Measurements from ENCODE around the gene SLC9A9. TPM values are rescaled to one million over a fixed set of nuclear protein-coding genes. Genes with fewer than 3 reads are reported as not detected.
A peak's percentile ranks its signal among the peaks of the same experiment; 100 is the strongest.

Gene SLC9A9
- total and polyA plus RNA-seq, 4 donors, result 12.0 to 39.7 (median 19.1) TPM

- no peaks in the 10 kb centered on the region for H3K36me3 ChIP-seq (ENCODE audit: control insufficient read depth, insufficient read depth, low read length)
- WGBS (ENCODE audit: insufficient coverage), result no CpG with 5 or more reads among the region's 3 CpGs
- peaks cover 4% of the 10 kb centered on the region for H3K4me1 ChIP-seq (ENCODE audit: control insufficient read depth, insufficient read depth, low read length)
- H3K9me3 ChIP-seq (ENCODE audit: control insufficient read depth, insufficient read depth, low read length), result peaks cover 2% of the 10 kb centered on the region
- H3K27me3 ChIP-seq (ENCODE audit: control insufficient read depth, insufficient read depth, low read length), result no peaks in the 10 kb centered on the region
- no peak overlapping the region for H3K4me3 ChIP-seq (ENCODE audit: low read depth, low read length)
- H3K27ac ChIP-seq (ENCODE audit: low read depth, low read length), result no peak overlapping the region
- DNase-seq (ENCODE audit: low read depth in 4 of 6, low spot score in 6 of 6), result no peak
Measured at GRCh38 chr3:143421556-143421955, 426.7 kb downstream of the SLC9A9 start.

- Histone ChIP-seq H3K27ac (ENCODE audit: low read depth, low read length) (no peak overlapping the region), H3K36me3 (ENCODE audit: control insufficient read depth, insufficient read depth, low read length) (no peaks in the 10 kb centered on the region), H3K4me3 (ENCODE audit: low read depth, low read length) (no peak overlapping the region), H3K4me1 (ENCODE audit: control insufficient read depth, insufficient read depth, low read length) (peaks cover 4% of the 10 kb centered on the region), H3K9me3 (ENCODE audit: control insufficient read depth, insufficient read depth, low read length) (peaks cover 3% of the 10 kb centered on the region), H3K27me3 (ENCODE audit: control insufficient read depth, insufficient read depth, low read length) (no peaks in the 10 kb centered on the region)
- WGBS (ENCODE audit: insufficient coverage), result 50% methylated on average over 2 of the region's 3 CpGs
- DNase-seq (ENCODE audit: low read depth in 4 of 6, low spot score in 6 of 6), result peak in 1 of 6 donors; percentile 30
Measured at GRCh38 chr3:143419611-143420010, 428.7 kb downstream of the SLC9A9 start.

- WGBS (ENCODE audit: insufficient coverage), result 97% methylated on average over 3 of the region's 3 CpGs
- H3K4me1 ChIP-seq (ENCODE audit: control insufficient read depth, insufficient read depth, low read length), result peaks cover 4% of the 10 kb centered on the region
- H3K27me3 ChIP-seq (ENCODE audit: control insufficient read depth, insufficient read depth, low read length), result no peaks in the 10 kb centered on the region
- no peak for DNase-seq (ENCODE audit: low read depth in 4 of 6, low spot score in 6 of 6)
- H3K27ac ChIP-seq (ENCODE audit: low read depth, low read length), result peak overlapping the region; percentile 57
- H3K36me3 ChIP-seq (ENCODE audit: control insufficient read depth, insufficient read depth, low read length), result no peaks in the 10 kb centered on the region
- peaks cover 3% of the 10 kb centered on the region for H3K9me3 ChIP-seq (ENCODE audit: control insufficient read depth, insufficient read depth, low read length)
- H3K4me3 ChIP-seq (ENCODE audit: low read depth, low read length), result no peak overlapping the region
Measured at GRCh38 chr3:143418391-143418790, 429.9 kb downstream of the SLC9A9 start.

GRCh38 chr3:143416229-143416628 lies 432.0 kb downstream of the SLC9A9 start:
- no peak overlapping the region for H3K4me3 ChIP-seq (ENCODE audit: low read depth, low read length)
- H3K4me1 ChIP-seq (ENCODE audit: control insufficient read depth, insufficient read depth, low read length), result peaks cover 4% of the 10 kb centered on the region
- no peak for DNase-seq (ENCODE audit: low read depth in 4 of 6, low spot score in 6 of 6)
- WGBS (ENCODE audit: insufficient coverage), result no CpG with 5 or more reads among the region's 2 CpGs
- no peak overlapping the region for H3K27ac ChIP-seq (ENCODE audit: low read depth, low read length)
- no peaks in the 10 kb centered on the region for H3K36me3 ChIP-seq (ENCODE audit: control insufficient read depth, insufficient read depth, low read length)
- H3K27me3 ChIP-seq (ENCODE audit: control insufficient read depth, insufficient read depth, low read length), result no peaks in the 10 kb centered on the region
- peaks cover 2% of the 10 kb centered on the region for H3K9me3 ChIP-seq (ENCODE audit: control insufficient read depth, insufficient read depth, low read length)

GRCh38 chr3:143414571-143415253 lies 433.6 kb downstream of the SLC9A9 start:
- WGBS (ENCODE audit: insufficient coverage), result no CpG with 5 or more reads among the region's 2 CpGs

GRCh38 chr3:143413372-143413771 lies 434.9 kb downstream of the SLC9A9 start:
- H3K4me1 ChIP-seq (ENCODE audit: control insufficient read depth, insufficient read depth, low read length), result peaks cover 3% of the 10 kb centered on the region
- no peak overlapping the region for H3K27ac ChIP-seq (ENCODE audit: low read depth, low read length)
- no peak overlapping the region for H3K4me3 ChIP-seq (ENCODE audit: low read depth, low read length)
- H3K27me3 ChIP-seq (ENCODE audit: control insufficient read depth, insufficient read depth, low read length), result no peaks in the 10 kb centered on the region
- no peak for DNase-seq (ENCODE audit: low read depth in 4 of 6, low spot score in 6 of 6)
- peaks cover 2% of the 10 kb centered on the region for H3K9me3 ChIP-seq (ENCODE audit: control insufficient read depth, insufficient read depth, low read length)
- H3K36me3 ChIP-seq (ENCODE audit: control insufficient read depth, insufficient read depth, low read length), result no peaks in the 10 kb centered on the region
- 100% methylated on average over 1 of the region's 4 CpGs for WGBS (ENCODE audit: insufficient coverage)

More at GRCh38 chr3:143414571-143415253, 433.6 kb downstream of the SLC9A9 start:
- Histone ChIP-seq H3K36me3 (ENCODE audit: control insufficient read depth, insufficient read depth, low read length) (no peaks in the 10 kb centered on the region), H3K4me1 (ENCODE audit: control insufficient read depth, insufficient read depth, low read length) (peaks cover 4% of the 10 kb centered on the region), H3K27ac (ENCODE audit: low read depth, low read length) (no peak overlapping the region), H3K27me3 (ENCODE audit: control insufficient read depth, insufficient read depth, low read length) (no peaks in the 10 kb centered on the region), H3K9me3 (ENCODE audit: control insufficient read depth, insufficient read depth, low read length) (peaks cover 2% of the 10 kb centered on the region), H3K4me3 (ENCODE audit: low read depth, low read length) (no peak overlapping the region)
- no peak for DNase-seq (ENCODE audit: low read depth in 4 of 6, low spot score in 6 of 6)

- DNase-seq (ENCODE audit: low read depth in 4 of 6, low spot score in 6 of 6), result no peak
- H3K27me3 ChIP-seq (ENCODE audit: control insufficient read depth, insufficient read depth, low read length), result no peaks in the 10 kb centered on the region
- H3K9me3 ChIP-seq (ENCODE audit: control insufficient read depth, insufficient read depth, low read length), result peaks cover 2% of the 10 kb centered on the region
- no peak overlapping the region for H3K27ac ChIP-seq (ENCODE audit: low read depth, low read length)
- H3K4me1 ChIP-seq (ENCODE audit: control insufficient read depth, insufficient read depth, low read length), result no peaks in the 10 kb centered on the region
- H3K4me3 ChIP-seq (ENCODE audit: low read depth, low read length), result no peak overlapping the region
- 96% methylated on average over 3 of the region's 3 CpGs for WGBS (ENCODE audit: insufficient coverage)
- no peaks in the 10 kb centered on the region for H3K36me3 ChIP-seq (ENCODE audit: control insufficient read depth, insufficient read depth, low read length)
Measured at GRCh38 chr3:143412084-143412483, 436.2 kb downstream of the SLC9A9 start.

- Histone ChIP-seq H3K9me3 (ENCODE audit: control insufficient read depth, insufficient read depth, low read length) (no peaks in the 10 kb centered on the region), H3K4me1 (ENCODE audit: control insufficient read depth, insufficient read depth, low read length) (no peaks in the 10 kb centered on the region), H3K4me3 (ENCODE audit: low read depth, low read length) (no peak overlapping the region), H3K36me3 (ENCODE audit: control insufficient read depth, insufficient read depth, low read length) (no peaks in the 10 kb centered on the region), H3K27me3 (ENCODE audit: control insufficient read depth, insufficient read depth, low read length) (no peaks in the 10 kb centered on the region), H3K27ac (ENCODE audit: low read depth, low read length) (no peak overlapping the region)
- WGBS (ENCODE audit: insufficient coverage), result 82% methylated on average over 1 of the region's 1 CpG
- DNase-seq (ENCODE audit: low read depth in 4 of 6, low spot score in 6 of 6), result no peak
Measured at GRCh38 chr3:143410259-143410658, 438.0 kb downstream of the SLC9A9 start.

- DNase-seq (ENCODE audit: low read depth in 4 of 6, low spot score in 6 of 6), result no peak
- Histone ChIP-seq H3K36me3 (ENCODE audit: control insufficient read depth, insufficient read depth, low read length) (no peaks in the 10 kb centered on the region), H3K4me3 (ENCODE audit: low read depth, low read length) (no peak overlapping the region), H3K9me3 (ENCODE audit: control insufficient read depth, insufficient read depth, low read length) (no peaks in the 10 kb centered on the region), H3K27me3 (ENCODE audit: control insufficient read depth, insufficient read depth, low read length) (no peaks in the 10 kb centered on the region), H3K4me1 (ENCODE audit: control insufficient read depth, insufficient read depth, low read length) (no peaks in the 10 kb centered on the region), H3K27ac (ENCODE audit: low read depth, low read length) (no peak overlapping the region)
- WGBS (ENCODE audit: insufficient coverage), result 71% methylated on average over 2 of the region's 3 CpGs
Measured at GRCh38 chr3:143408771-143409170, 439.5 kb downstream of the SLC9A9 start.

GRCh38 chr3:143402602-143403001 lies 445.7 kb downstream of the SLC9A9 start:
- Histone ChIP-seq H3K27ac (ENCODE audit: low read depth, low read length) (no peak overlapping the region), H3K4me1 (ENCODE audit: control insufficient read depth, insufficient read depth, low read length) (no peaks in the 10 kb centered on the region), H3K36me3 (ENCODE audit: control insufficient read depth, insufficient read depth, low read length) (no peaks in the 10 kb centered on the region), H3K4me3 (ENCODE audit: low read depth, low read length) (no peak overlapping the region), H3K9me3 (ENCODE audit: control insufficient read depth, insufficient read depth, low read length) (no peaks in the 10 kb centered on the region), H3K27me3 (ENCODE audit: control insufficient read depth, insufficient read depth, low read length) (no peaks in the 10 kb centered on the region)
- DNase-seq (ENCODE audit: low read depth in 4 of 6, low spot score in 6 of 6), result no peak
